Parathyroid adenoma (tissue), 2 donors: Measurements from ENCODE around the gene TEX54.
"Not testable (repeated sequence)": the region's sequence is repeated elsewhere in the genome, so short reads cannot be mapped to it uniquely, and the experiment has no call there.

Experiments
- H2AFZ ChIP-seq: fragments of 300-600 bp; sonication (generic); one replicate; pipeline ENCODE4 v1.7.0; 2017; ENCODE audit warnings: antibody characterized with exemption, mild to moderate bottlenecking
- H3K27ac ChIP-seq: fragments of 300-600 bp; sonication (generic); one replicate; pipeline ENCODE4 v1.7.0; 2017
- H3K27me3 ChIP-seq: fragments of 300-600 bp; sonication (generic); one replicate; pipeline ENCODE4 v1.7.0; 2017; ENCODE audit warnings: low read length; ENCODE audit not compliant: control insufficient read depth, insufficient read depth
- H3K36me3 ChIP-seq: fragments of 300-600 bp; sonication (generic); one replicate; pipeline ENCODE4 v1.7.0; 2017; ENCODE audit warnings: low read length; ENCODE audit not compliant: control insufficient read depth, insufficient read depth
- H3K4me1 ChIP-seq: fragments of 300-600 bp; sonication (generic); one replicate; pipeline ENCODE4 v1.7.0; 2017; ENCODE audit warnings: control low read depth
- H3K4me2 ChIP-seq: fragments of 300-600 bp; sonication (generic); one replicate; pipeline ENCODE4 v1.7.0; 2017; ENCODE audit warnings: low read length
- H3K4me3 ChIP-seq: fragments of 300-600 bp; sonication (generic); one replicate; pipeline ENCODE4 v1.7.0; 2017; ENCODE audit warnings: low read depth, low read length
- H3K79me2 ChIP-seq: fragments of 300-600 bp; sonication (generic); one replicate; pipeline ENCODE4 v1.7.0; 2017; ENCODE audit warnings: control low read depth
- H3K9ac ChIP-seq: fragments of 300-600 bp; sonication (generic); one replicate; pipeline ENCODE4 v1.7.0; 2017; ENCODE audit warnings: mild to moderate bottlenecking
- H3K9me3 ChIP-seq: fragments of 300-600 bp; sonication (generic); one replicate; pipeline ENCODE4 v1.7.0; 2017; ENCODE audit warnings: low read length; ENCODE audit not compliant: control insufficient read depth
- TF ChIP-seq, protein P1 (sequence below): fragments of 300-600 bp; sonication (generic); IDR thresholded peaks from one replicate; pipeline ENCODE4 v1.7.0; 2017; ENCODE audit warnings: antibody characterized with exemption, mild to moderate bottlenecking
- donor health status: primary hyperparathyroidism.

The TEX54 gene

DNA sequence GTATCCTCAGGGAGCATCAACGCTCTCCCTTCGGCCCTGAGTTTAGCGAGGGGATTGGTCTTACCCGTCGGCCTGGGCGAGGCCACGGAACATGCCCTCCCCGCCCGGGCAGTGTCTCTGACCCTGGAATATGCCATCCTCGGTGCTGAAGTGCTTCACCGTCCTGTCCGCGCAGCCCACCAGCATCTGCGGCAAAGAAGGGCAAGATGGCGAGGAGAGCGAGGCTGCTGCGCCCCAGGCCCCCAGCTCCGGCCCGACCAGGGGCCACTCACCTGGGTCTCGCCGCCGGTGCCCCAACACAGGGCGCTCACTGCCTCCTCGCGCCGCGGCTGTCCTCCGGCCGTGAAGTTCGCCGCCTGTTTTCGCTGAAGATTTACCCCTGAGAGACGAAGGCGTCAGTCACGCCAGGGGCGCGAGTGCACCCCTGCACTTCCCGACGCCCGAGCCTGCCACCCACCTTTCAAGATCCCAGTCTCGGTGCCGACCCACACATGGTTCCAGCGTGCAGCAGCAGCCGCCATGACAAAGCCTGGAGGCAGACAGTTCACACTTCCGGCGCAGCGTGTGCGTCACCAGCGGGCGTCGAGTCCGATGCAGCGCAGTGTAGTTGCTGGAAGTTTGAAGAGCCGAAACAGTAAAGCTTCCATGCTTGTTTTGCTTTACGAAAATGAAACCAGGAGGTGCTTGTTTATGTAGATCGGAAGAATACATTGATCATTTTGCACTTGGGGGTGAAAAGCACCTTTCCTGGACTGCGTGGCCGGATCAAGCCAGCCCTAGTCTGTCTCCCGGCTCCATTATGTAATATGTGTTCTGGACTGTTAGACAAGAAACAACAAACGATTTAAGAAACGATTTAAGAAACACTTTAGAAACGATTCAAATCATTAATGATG is 6.7 kb upstream of the TEX54 start, which contains the start of gene WDR74:
TSS of gene WDR74 (minus strand) at position 541 of the 896 bp plus-strand sequence. CDS start at position 521, 20 bp downstream.
- H3K9me3 ChIP-seq = no peaks in the 10 kb centered on the region
- no peaks in the 10 kb centered on the region for H3K36me3 ChIP-seq
- peaks cover 8% of the 10 kb centered on the region for H3K4me1 ChIP-seq
- TF ChIP-seq, protein P1, sequence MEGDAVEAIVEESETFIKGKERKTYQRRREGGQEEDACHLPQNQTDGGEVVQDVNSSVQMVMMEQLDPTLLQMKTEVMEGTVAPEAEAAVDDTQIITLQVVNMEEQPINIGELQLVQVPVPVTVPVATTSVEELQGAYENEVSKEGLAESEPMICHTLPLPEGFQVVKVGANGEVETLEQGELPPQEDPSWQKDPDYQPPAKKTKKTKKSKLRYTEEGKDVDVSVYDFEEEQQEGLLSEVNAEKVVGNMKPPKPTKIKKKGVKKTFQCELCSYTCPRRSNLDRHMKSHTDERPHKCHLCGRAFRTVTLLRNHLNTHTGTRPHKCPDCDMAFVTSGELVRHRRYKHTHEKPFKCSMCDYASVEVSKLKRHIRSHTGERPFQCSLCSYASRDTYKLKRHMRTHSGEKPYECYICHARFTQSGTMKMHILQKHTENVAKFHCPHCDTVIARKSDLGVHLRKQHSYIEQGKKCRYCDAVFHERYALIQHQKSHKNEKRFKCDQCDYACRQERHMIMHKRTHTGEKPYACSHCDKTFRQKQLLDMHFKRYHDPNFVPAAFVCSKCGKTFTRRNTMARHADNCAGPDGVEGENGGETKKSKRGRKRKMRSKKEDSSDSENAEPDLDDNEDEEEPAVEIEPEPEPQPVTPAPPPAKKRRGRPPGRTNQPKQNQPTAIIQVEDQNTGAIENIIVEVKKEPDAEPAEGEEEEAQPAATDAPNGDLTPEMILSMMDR = no peak
- peak within 1 kb of the TSS; percentile 76 for H2AFZ ChIP-seq
- H3K9ac ChIP-seq = peak within 1 kb of the TSS; percentile 37
- peak within 1 kb of the TSS; percentile 97 for H3K4me2 ChIP-seq
- H3K27ac ChIP-seq = peak within 1 kb of the TSS; percentile 100
- H3K4me3 ChIP-seq = peak within 1 kb of the TSS; percentile 86
- no peaks in the 10 kb centered on the region for H3K79me2 ChIP-seq
- H3K27me3 ChIP-seq = no peaks in the 10 kb centered on the region

DNA sequence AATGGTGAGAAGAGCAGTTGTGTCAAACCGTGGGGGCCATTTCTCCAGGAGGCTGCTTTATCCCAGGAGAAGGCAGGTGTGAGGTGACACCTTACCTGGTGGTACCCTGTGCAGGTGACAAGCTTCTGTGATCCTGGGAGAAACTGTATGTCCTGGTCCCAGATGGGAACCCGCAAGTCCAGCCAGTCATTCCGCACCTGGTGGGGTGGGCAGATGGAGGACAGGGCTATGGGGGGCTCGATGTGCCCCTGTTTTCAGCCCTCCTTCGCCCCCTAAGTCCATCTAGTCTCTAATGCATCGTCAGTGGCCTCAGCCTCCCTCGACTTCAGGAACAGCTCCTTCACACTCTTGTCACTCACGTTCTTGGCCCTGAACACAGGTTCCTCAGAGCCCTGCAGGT is 2.7 kb upstream of the TEX54 start:
- peaks cover 4% of the 10 kb centered on the region for H3K79me2 ChIP-seq
- no peaks in the 10 kb centered on the region for H3K27me3 ChIP-seq
- TF ChIP-seq, protein P1 = no peak
- H3K27ac ChIP-seq = no peak overlapping the region
- H3K4me2 ChIP-seq = no peak overlapping the region
- H3K9me3 ChIP-seq = no peaks in the 10 kb centered on the region
- no peak overlapping the region for H3K9ac ChIP-seq
- no peak overlapping the region for H3K4me3 ChIP-seq
- peaks cover 4% of the 10 kb centered on the region for H3K4me1 ChIP-seq
- no peak overlapping the region for H2AFZ ChIP-seq
- H3K36me3 ChIP-seq = no peaks in the 10 kb centered on the region

DNA sequence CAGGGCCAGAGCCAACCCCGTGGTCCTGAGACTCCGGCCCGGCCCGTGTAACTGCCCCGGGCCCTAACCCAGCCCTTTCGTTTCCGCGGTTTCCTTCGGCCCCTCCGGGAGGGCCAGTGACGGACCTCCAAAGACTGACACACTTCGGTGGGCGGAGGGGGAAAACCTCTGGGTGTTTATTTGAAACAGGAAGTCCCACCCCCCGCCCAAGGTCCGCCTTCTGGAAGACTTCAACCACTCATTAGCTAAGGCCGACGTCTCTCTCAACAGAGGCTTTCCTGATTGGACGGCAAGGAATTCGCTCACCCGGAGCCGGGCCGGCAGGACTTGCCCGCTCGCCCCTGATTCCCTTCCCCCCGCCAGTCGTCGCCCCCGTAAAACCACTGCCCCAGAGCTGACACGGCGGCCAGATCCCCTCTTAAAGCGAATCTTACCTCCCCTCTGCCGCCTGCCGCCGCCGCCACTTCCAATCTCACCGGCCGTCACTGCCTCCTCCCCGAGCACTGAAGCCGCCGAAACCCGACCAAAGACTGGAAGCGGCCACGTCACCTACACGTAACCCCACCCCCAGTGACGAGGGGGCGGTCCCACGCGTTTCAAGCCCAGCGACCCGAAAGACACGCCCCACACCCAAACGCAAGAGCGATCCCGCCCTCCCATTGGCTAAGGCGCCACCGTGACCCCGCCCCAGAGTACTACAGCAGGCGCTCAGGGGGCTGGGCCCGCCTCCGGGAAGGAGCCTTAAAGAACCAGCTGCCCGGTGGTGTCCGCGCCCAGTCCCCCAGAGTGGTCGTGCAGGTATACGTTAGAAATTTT is 913 bp downstream of the TEX54 start, which contains the start of gene STX5:
TSS of gene STX5 (minus strand) at position 532 of the 816 bp plus-strand sequence. CDS start 808 bp downstream, outside the sequence.
- peaks cover 4% of the 10 kb centered on the region for H3K4me1 ChIP-seq
- peak within 1 kb of the TSS; percentile 65 for H2AFZ ChIP-seq
- no peaks in the 10 kb centered on the region for H3K27me3 ChIP-seq
- H3K36me3 ChIP-seq = no peaks in the 10 kb centered on the region
- peak within 1 kb of the TSS; percentile 20 for H3K9ac ChIP-seq
- peak within 1 kb of the TSS; percentile 93 for H3K4me2 ChIP-seq
- H3K4me3 ChIP-seq = peak within 1 kb of the TSS; percentile 94
- H3K9me3 ChIP-seq = no peaks in the 10 kb centered on the region
- TF ChIP-seq, protein P1 = no peak
- peak within 1 kb of the TSS; percentile 82 for H3K27ac ChIP-seq
- peaks cover 6% of the 10 kb centered on the region for H3K79me2 ChIP-seq

DNA sequence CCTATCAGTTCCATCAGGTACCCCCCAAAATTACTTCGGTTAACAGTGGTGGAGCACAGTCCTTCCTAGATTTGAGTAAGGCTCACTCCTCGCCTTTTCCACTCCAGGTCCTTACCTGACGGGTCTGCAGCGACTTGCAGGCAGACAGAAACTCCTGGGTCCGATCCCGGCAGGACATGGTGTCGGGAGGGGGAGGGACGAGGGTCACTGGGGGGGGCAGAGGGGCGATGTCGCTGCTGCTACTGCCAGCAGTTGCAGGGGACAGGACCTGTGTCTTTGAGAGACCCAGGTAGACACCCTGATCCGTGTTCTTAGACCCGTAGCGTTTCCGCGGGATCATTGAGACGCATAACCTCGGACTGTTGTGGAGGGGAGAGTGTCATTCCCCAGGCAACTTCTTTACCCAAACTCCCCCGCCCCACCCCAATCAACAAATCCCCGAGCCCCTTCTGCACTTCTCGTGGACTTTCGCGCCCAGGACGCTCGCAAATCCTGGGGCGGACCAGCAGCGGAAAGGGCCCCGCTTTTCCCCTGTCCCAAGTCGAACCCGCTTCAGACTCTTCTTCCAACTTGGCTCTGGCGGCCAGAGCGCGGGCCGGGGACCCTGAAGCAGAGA is 1.6 kb downstream of the TEX54 start:
- Histone ChIP-seq H3K27ac (peak overlapping the region; percentile 82), H3K4me3 (peak overlapping the region; percentile 94), H3K9me3 (no peaks in the 10 kb centered on the region), H3K36me3 (no peaks in the 10 kb centered on the region), H3K4me2 (peak overlapping the region; percentile 64), H3K79me2 (peaks cover 6% of the 10 kb centered on the region), H3K27me3 (no peaks in the 10 kb centered on the region), H3K9ac (peak overlapping the region; percentile 20), H2AFZ (peak overlapping the region; percentile 65), H3K4me1 (peaks cover 4% of the 10 kb centered on the region)
- TF ChIP-seq, protein P1 = no peak

DNA sequence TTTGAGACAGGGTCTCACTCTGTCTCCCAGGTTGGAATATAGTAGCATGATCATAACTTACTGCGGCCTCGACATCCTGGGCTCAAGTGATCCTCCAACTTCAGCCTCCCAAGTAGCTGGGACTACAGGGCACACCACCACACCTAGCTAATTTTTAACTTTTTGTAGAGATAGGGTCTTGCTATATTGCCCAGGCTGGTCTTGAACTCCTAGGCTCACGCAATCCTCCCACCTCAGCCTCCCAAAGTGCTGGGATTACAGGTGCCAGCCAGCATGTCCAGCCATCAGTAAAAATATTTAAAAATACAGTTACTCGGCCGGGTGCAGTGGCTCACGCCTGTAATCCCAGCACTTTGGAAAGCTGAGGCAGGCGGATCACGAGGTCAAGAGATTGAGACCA is 4.5 kb downstream of the TEX54 start:
- not testable (repeated sequence) for H3K79me2 ChIP-seq, H3K4me3 ChIP-seq, H3K9ac ChIP-seq, H3K27me3 ChIP-seq, H3K4me2 ChIP-seq, H3K9me3 ChIP-seq, H3K4me1 ChIP-seq, H3K27ac ChIP-seq, H2AFZ ChIP-seq, H3K36me3 ChIP-seq
